ENCODE data around the gene XIAP. TPM values are rescaled to one million over a fixed set of nuclear protein-coding genes. Genes with fewer than 3 reads are reported as not detected.

The XIAP gene
- total and polyA plus RNA-seq, 9 of the 15 experiments (the other 6 are each of a cell fraction or from before 2014, with no cell fraction given) = 5.7 to 40.5 (median 19.8) TPM

GRCh38 chrX:123859846-123860838, at the start of gene XIAP (continued):
- peak; percentile 46; the same call in 1 of the 2 replicates for TF ChIP-seq ZBTB7A (IDR thresholded peaks at IDR 0.05; ENCODE audit: borderline replicate concordance, control insufficient read depth, low read depth, low read length)
- no peak for TF ChIP-seq ZKSCAN1 (IDR thresholded peaks at IDR 0.05; ENCODE audit: low read depth, low read length)
- peak; percentile 58; the same call in 1 of the 2 replicates for TF ChIP-seq E2F1 (CRISPR knock-in tag; IDR thresholded peaks at IDR 0.05)
- no peak for TF ChIP-seq CEBPG (CRISPR knock-in tag; IDR thresholded peaks at IDR 0.05)
- no peak for TF ChIP-seq CEBPG (tag; conservative IDR thresholded peaks at IDR 0.05 in 1 of 2, IDR thresholded peaks at IDR 0.05 in 1 of 2)
- peak; percentile 67; the same call in 1 of the 2 replicates for TF ChIP-seq ZNF589 (CRISPR knock-in tag; IDR thresholded peaks at IDR 0.05; ENCODE audit: low read depth)
- 0 out of 2 replicates have a peak, but pooled peaks have one; percentile 50 for TF ChIP-seq ZBTB9 (CRISPR knock-in tag; IDR thresholded peaks at IDR 0.05)
- TF ChIP-seq POLR2H (tag; IDR thresholded peaks at IDR 0.05; ENCODE audit: low read depth) = peak; percentile 73
- TF ChIP-seq HSF4 (CRISPR knock-in tag; IDR thresholded peaks at IDR 0.05; ENCODE audit: borderline replicate concordance) = no peak
- TF ChIP-seq HDAC1 (IDR thresholded peaks at IDR 0.05) = peak in 1 of 2 experiments; percentile 58; a peak in 2 of 4 replicates
- no peak for TF ChIP-seq FOXJ3 (CRISPR knock-in tag; IDR thresholded peaks at IDR 0.05)
- no peak for TF ChIP-seq THRB (CRISPR knock-in tag; conservative IDR thresholded peaks at IDR 0.05)
- TF ChIP-seq NR2C2 (CRISPR knock-in tag; IDR thresholded peaks at IDR 0.05) = no peak
- TF ChIP-seq NR2C2 (tag; IDR thresholded peaks at IDR 0.05) = peak; percentile 81
